Activated naive CD8-positive, alpha-beta T cell treated with anti-CD3 and anti-CD28 coated beads, Interleukin-2, amount 50 U/mL, for 24 hours (primary cell): ENCODE measurements around the gene GPBAR1.

Experiments
- ATAC-seq: fragments of 150-1000 bp; cut with Tn5 transposase; one replicate; pipeline ENCODE4 v1.10.0; 2021
- DNase-seq: peaks from one replicate; pipeline ENCODE4 v3.0.0; 2021
- H3K27ac Mint-ChIP-seq: one replicate; pipeline ENCODE4 v1.8.0; 2021; ENCODE audit warnings: mild to moderate bottlenecking, mixed read lengths
- H3K27me3 Mint-ChIP-seq: one replicate; pipeline ENCODE4 v1.8.0; 2021; ENCODE audit warnings: mixed read lengths
- H3K36me3 Mint-ChIP-seq: one replicate; pipeline ENCODE4 v1.8.0; 2021; ENCODE audit warnings: low read depth, mixed read lengths
- H3K4me1 Mint-ChIP-seq: one replicate; pipeline ENCODE4 v1.8.0; 2021; ENCODE audit warnings: mixed read lengths
- H3K4me3 Mint-ChIP-seq: one replicate; pipeline ENCODE4 v1.8.0; 2021; ENCODE audit warnings: mild to moderate bottlenecking, moderate library complexity, mixed read lengths
- H3K9me3 Mint-ChIP-seq: one replicate; pipeline ENCODE4 v1.8.0; 2021; ENCODE audit warnings: mixed read lengths

GPBAR1 gene

DNA sequence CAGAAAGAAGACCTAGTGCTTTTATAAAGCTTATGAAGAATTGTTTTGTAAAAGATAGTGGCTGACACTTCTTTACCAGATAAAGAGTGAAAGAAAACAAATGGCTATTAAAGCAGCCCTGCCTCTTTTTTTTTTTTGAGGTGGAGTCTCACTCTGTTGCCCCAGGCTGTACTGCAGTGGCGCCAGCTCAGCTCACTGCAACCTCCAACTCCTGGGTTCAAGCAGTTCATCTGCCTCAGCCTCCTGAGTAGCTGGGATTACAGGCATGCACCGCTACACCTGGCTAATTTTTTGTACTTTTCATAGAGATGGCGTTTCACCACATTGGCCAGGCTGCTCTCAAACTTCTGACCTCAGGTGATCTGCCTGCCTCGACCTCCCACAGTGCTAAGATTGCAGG, 31.0 kb upstream of the GPBAR1 start:
- peak overlapping the region; percentile 82 for H3K27ac Mint-ChIP-seq
- no peaks in the 10 kb centered on the region for H3K27me3 Mint-ChIP-seq
- no peak for ATAC-seq
- H3K36me3 Mint-ChIP-seq: peaks cover 89% of the 10 kb centered on the region
- H3K4me1 Mint-ChIP-seq: peaks cover 80% of the 10 kb centered on the region
- no peaks in the 10 kb centered on the region for H3K9me3 Mint-ChIP-seq
- peak overlapping the region; percentile 58 for H3K4me3 Mint-ChIP-seq
- DNase-seq: no peak

DNA sequence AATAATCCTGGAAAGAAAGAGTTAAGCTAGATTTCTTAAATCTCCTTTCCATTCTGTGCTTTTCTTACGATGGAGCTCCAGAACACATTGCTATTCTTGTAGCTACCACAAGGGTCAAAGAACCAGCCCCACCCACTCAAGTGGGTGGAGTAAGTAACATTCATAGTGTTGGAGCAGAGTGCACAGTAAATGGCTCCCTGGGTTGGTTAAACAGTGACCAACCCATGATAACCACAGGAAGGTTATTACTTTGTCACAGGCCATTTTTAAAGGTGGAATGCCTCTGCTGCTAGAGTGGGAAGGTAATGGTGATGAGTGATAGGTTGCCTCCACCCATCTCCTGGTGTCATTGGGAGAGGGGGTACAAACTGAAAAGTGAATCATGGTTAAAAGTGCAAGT, 29.9 kb upstream of the GPBAR1 start:
- H3K27ac Mint-ChIP-seq: peak overlapping the region; percentile 82
- ATAC-seq (peak; percentile 90), DNase-seq (peak; percentile 30)
- no peaks in the 10 kb centered on the region for H3K27me3 Mint-ChIP-seq
- H3K4me3 Mint-ChIP-seq: peak overlapping the region; percentile 58
- H3K9me3 Mint-ChIP-seq: no peaks in the 10 kb centered on the region
- H3K36me3 Mint-ChIP-seq: peaks cover 88% of the 10 kb centered on the region
- H3K4me1 Mint-ChIP-seq: peaks cover 72% of the 10 kb centered on the region

DNA sequence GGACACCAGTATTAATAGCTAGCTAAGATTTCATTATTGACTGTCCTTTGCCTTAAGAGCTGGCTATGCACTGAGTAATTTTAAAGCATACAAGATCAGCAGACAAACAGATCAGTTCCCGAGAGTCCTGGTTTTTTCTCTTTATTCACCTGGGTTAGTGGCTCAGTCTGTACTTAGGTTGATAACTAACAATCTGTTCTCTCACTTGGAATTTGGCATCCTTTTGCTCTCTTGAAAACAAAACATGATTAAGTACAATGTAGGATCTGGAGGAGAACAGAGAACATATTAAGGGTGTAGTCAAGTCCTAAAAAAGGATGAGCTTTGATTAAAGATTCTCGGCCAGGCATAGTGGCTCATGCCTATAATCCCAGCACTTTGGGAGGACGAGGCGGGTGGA, 27.3 kb upstream of the GPBAR1 start:
- H3K4me1 Mint-ChIP-seq: peaks cover 46% of the 10 kb centered on the region
- H3K9me3 Mint-ChIP-seq: no peaks in the 10 kb centered on the region
- DNase-seq (no peak), ATAC-seq (no peak)
- peak overlapping the region; percentile 65 for H3K27ac Mint-ChIP-seq
- peaks cover 78% of the 10 kb centered on the region for H3K36me3 Mint-ChIP-seq
- no peaks in the 10 kb centered on the region for H3K27me3 Mint-ChIP-seq
- H3K4me3 Mint-ChIP-seq: no peak overlapping the region

DNA sequence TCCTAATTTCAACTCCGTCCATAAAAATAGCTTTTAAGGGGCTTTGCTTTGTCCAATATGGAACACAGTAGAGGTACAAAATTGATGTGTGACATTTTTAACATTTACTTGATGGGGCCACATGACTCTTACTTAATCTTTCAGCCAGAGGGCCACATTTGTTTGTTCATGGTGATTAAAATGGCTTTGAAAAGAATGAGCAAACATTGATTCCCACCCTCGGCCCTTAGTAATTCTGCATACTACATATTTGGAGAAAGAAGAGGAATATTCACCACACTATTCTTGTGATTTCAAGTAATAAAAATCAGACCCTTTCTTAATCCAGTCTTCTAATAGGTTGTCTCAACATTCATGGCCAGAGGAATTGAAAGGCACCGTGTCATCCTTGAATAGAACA, 26.3 kb upstream of the GPBAR1 start:
- no peaks in the 10 kb centered on the region for H3K27me3 Mint-ChIP-seq
- ATAC-seq: no peak
- no peak for DNase-seq
- H3K36me3 Mint-ChIP-seq: peaks cover 79% of the 10 kb centered on the region
- H3K9me3 Mint-ChIP-seq: no peaks in the 10 kb centered on the region
- H3K4me1 Mint-ChIP-seq: peaks cover 37% of the 10 kb centered on the region
- H3K4me3 Mint-ChIP-seq: no peak overlapping the region
- H3K27ac Mint-ChIP-seq: peak overlapping the region; percentile 74

DNA sequence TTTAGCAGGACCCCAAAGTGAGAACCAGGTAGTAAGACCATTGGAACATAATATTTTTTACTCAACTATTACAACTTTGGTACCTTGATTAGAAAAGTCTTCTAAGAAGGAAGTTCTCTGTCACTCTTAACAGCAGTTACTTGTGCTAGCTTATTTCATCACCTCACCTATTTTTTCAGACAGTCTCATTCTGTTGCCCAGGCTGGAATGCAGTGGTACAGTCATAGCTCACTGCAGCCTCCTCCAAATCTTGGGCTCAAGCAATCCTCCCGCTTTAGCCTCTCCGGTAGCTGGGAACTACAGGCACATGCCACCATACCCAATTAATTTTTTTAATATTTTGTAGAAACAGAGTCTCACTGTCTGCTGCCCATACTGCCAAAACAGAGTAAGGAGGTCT, 25.8 kb upstream of the GPBAR1 start:
- Mint-ChIP-seq H3K27me3 (no peaks in the 10 kb centered on the region), H3K4me3 (no peak overlapping the region), H3K36me3 (peaks cover 78% of the 10 kb centered on the region), H3K4me1 (peaks cover 32% of the 10 kb centered on the region), H3K27ac (peak overlapping the region; percentile 74), H3K9me3 (no peaks in the 10 kb centered on the region)
- DNase-seq: no peak
- no peak for ATAC-seq

DNA sequence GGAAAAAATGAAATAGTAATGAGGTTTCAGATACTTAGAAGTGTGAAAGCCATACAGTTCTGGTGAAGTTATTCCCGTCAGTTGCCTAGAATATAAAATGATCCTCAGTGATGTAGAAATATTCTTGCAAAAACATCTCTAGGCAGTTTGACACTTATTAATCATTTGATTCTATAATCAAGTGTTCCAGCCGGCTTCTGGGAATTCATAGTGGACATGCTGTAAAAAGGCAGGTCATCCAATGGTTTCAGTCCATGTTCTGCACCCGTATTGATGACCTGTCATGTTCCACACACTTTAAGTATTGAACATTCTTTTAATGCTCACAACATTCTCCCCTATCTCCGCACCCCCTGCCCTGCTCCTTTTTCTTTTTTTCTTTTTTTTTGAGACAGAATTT, 24.0 kb upstream of the GPBAR1 start:
- no peak for ATAC-seq
- Mint-ChIP-seq H3K27ac (no peak overlapping the region), H3K27me3 (no peaks in the 10 kb centered on the region), H3K36me3 (peaks cover 76% of the 10 kb centered on the region), H3K9me3 (no peaks in the 10 kb centered on the region), H3K4me3 (no peak overlapping the region), H3K4me1 (peaks cover 19% of the 10 kb centered on the region)
- no peak for DNase-seq

DNA sequence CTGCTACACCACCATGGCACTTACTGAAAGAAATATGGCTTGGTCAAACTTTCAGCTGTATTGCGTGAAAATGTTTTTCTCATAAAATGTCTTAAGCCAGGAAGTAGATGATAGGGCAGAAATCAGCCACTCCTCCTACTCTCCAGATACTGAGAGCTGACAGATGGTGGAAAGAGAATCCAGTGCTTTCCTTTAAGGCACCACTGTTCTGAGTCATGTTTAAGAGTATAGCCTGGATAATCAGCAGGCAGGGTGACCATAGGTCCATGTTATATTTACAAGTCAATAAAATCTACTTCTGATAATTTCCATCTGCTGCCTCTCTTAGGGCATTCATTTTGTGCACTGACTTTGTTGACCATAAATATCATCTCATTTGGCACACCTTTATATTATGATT, 21.9 kb upstream of the GPBAR1 start:
- H3K4me1 Mint-ChIP-seq: peaks cover 31% of the 10 kb centered on the region
- no peaks in the 10 kb centered on the region for H3K9me3 Mint-ChIP-seq
- H3K27ac Mint-ChIP-seq: peak overlapping the region; percentile 60
- no peaks in the 10 kb centered on the region for H3K27me3 Mint-ChIP-seq
- DNase-seq: no peak
- H3K36me3 Mint-ChIP-seq: peaks cover 73% of the 10 kb centered on the region
- H3K4me3 Mint-ChIP-seq: no peak overlapping the region
- no peak for ATAC-seq

DNA sequence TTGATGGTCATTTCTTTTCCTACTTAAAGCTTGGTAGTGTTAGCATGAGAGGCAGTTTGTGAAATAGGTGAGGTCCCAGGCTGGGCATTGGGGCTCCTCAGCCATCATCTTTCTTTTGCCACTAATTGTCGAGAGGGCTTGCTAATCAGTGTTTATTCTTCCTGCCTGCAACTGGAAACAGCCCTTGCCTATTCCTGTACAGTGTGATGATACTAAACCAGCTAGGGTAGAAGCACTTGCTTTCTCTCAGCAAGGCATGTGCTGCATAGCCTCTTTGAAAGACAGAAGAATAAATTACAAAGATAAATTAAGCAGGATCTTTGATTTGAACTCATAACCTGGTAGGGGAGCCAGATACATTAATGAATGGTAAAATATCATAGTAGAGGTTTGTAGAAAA, 16.6 kb upstream of the GPBAR1 start:
- Mint-ChIP-seq H3K4me1 (peaks cover 41% of the 10 kb centered on the region), H3K27me3 (no peaks in the 10 kb centered on the region), H3K27ac (peak overlapping the region; percentile 73), H3K4me3 (no peak overlapping the region), H3K36me3 (peaks cover 72% of the 10 kb centered on the region), H3K9me3 (no peaks in the 10 kb centered on the region)
- no peak for DNase-seq
- no peak for ATAC-seq

DNA sequence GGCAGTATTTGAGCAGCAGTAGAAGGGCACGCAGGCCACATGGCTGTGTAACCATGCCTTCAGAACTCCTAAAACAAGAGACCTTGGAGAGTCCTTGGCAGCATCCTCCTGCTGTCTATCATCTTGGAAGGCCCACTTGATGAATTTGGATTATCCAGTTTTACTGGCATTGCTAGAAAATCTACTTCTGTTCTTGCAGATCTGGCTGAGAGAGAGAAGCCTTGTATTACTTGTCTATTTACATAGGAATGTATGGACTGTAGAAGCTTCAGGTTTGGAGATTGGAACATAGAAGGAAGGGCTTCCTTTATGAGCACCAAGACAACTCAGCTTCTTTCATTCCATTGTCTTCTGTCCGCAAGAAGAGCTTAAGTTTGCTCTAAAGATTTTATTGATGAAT, 16.1 kb upstream of the GPBAR1 start:
- H3K27me3 Mint-ChIP-seq: no peaks in the 10 kb centered on the region
- peaks cover 41% of the 10 kb centered on the region for H3K4me1 Mint-ChIP-seq
- DNase-seq (no peak), ATAC-seq (no peak)
- H3K27ac Mint-ChIP-seq: peak overlapping the region; percentile 73
- H3K9me3 Mint-ChIP-seq: no peaks in the 10 kb centered on the region
- peaks cover 73% of the 10 kb centered on the region for H3K36me3 Mint-ChIP-seq
- H3K4me3 Mint-ChIP-seq: no peak overlapping the region

DNA sequence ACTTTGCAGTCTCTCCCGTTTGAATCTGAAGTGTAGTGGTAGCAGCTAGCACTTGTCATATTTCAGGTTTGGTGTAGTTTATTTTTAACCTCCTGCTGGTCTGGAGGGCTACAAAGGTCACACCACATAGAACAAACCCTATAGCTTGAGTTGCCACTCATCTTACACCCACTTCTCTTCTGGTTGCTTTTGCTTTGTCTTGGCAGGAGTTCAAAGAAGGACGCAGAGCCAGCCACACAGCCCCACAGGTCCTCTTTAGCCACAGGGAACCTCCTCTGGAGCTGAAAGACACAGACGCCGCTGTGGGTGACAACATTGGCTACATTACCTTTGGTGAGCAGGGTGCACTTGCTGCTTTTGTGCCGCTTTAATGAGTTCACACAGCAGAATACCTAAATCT, 15.6 kb upstream of the GPBAR1 start:
- no peak for DNase-seq
- peaks cover 43% of the 10 kb centered on the region for H3K4me1 Mint-ChIP-seq
- peak; percentile 88 for ATAC-seq

DNA sequence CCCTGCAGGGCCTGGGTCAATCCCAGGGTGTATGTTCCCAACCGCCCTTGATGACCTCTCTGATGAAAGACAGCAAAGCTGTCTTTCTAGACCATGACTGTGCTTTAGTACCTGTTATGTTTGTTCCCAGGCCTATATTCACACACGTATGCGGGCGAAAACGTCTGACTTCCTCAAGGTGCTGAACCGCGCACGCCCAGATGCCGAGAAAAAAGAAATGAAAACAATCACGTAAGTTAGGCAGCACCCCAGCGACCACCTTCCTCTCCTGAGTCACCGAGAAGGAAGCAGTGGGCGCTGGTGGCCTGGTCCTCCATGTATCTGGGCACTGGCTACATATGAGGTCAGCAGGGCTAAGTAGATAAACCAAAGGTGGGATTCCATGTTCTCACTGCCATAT, 11.1 kb upstream of the GPBAR1 start:
- no peaks in the 10 kb centered on the region for H3K27me3 Mint-ChIP-seq
- DNase-seq (no peak), ATAC-seq (no peak)
- peaks cover 26% of the 10 kb centered on the region for H3K4me1 Mint-ChIP-seq
- H3K4me3 Mint-ChIP-seq: no peak overlapping the region
- H3K27ac Mint-ChIP-seq: peak overlapping the region; percentile 73
- H3K9me3 Mint-ChIP-seq: no peaks in the 10 kb centered on the region
- H3K36me3 Mint-ChIP-seq: peaks cover 63% of the 10 kb centered on the region

More for the DNA sequence above, 15.6 kb upstream of the GPBAR1 start:
- H3K9me3 Mint-ChIP-seq: no peaks in the 10 kb centered on the region
- peaks cover 73% of the 10 kb centered on the region for H3K36me3 Mint-ChIP-seq
- peak overlapping the region; percentile 73 for H3K27ac Mint-ChIP-seq
- no peak overlapping the region for H3K4me3 Mint-ChIP-seq
- H3K27me3 Mint-ChIP-seq: no peaks in the 10 kb centered on the region

DNA sequence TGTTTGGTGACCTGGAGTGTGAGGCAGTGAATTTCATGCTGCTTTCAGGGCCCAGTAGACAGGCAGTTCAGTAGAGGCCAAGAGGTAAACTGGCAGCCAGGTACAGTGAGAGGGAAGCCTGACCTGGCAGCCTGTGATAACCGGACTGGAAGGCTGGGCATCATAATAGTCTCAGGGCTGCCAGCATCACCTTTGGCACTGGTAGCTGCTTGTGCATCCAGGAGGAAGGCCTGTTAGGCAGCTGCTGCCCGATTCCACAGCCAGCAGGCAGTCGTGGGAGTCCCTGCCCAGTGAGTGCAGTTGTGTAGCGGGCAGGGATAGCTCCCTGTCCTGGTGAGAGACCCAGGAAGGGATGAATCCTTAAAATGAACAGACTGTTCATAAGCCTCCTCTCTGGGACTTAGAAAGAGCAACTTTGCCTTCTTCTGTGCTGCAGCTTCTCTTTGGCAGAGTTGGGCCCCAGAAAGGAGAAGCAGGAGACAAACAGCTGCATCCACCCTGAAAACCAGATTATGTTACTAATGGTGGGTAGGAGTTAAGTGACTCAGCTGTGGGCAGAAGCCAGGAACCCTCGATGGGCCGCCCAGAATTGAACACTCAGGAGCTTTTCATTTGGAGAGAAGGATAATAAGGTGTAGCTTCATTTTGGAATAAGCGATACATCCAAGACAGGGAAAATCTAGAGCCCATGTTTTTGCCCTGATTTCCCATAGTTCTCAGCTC, 8.1 kb upstream of the GPBAR1 start:
- Mint-ChIP-seq H3K27ac (peak overlapping the region; percentile 27), H3K4me3 (no peak overlapping the region), H3K36me3 (peaks cover 59% of the 10 kb centered on the region), H3K4me1 (peaks cover 41% of the 10 kb centered on the region), H3K9me3 (no peaks in the 10 kb centered on the region), H3K27me3 (no peaks in the 10 kb centered on the region)
- ATAC-seq (peak; percentile 34), DNase-seq (no peak)

DNA sequence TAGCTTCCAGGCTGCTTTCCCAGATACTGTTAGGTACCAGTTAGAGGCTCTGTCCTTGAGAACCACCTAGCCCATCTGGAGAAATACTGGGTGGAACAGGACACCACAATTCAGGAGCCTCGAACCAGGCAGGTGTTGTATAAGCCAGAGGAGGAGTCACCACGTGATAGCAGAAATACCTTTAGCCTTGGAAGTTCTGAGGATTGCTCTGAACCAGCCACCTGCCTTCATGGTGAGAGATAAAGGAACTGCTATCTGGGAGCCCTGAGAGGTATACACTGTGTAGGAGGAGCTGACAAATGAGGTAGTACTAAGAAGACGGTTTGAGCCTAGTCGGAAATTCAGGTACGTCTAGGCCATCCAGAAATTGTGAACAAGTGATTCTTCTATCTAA, 7.6 kb upstream of the GPBAR1 start:
- peak overlapping the region; percentile 27 for H3K27ac Mint-ChIP-seq
- H3K4me3 Mint-ChIP-seq: no peak overlapping the region
- peaks cover 44% of the 10 kb centered on the region for H3K4me1 Mint-ChIP-seq
- ATAC-seq: no peak
- H3K9me3 Mint-ChIP-seq: no peaks in the 10 kb centered on the region
- no peaks in the 10 kb centered on the region for H3K27me3 Mint-ChIP-seq
- DNase-seq: no peak
- H3K36me3 Mint-ChIP-seq: peaks cover 56% of the 10 kb centered on the region

DNA sequence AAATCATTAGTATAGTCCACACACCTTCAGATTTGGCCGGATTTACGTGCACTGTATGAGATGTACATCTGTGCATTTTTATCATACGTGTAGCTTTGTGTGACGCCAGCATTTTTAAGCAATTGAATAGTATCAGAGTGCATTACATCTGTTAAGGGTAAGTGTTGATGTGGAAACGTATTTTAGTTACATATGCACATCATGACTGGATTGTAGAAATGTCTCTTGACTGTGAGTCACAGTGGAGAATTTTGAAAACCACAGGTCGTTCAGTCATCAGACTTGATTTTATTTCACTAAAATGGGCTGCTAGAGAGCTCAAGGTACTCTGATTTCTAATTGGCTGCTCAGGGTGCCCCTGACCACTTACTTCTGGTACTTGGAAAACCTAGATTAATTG, 5.4 kb upstream of the GPBAR1 start:
- H3K4me1 Mint-ChIP-seq: peaks cover 57% of the 10 kb centered on the region
- DNase-seq (no peak), ATAC-seq (peak; percentile 20)
- H3K27ac Mint-ChIP-seq: peak overlapping the region; percentile 65
- no peak overlapping the region for H3K4me3 Mint-ChIP-seq
- no peaks in the 10 kb centered on the region for H3K27me3 Mint-ChIP-seq
- no peaks in the 10 kb centered on the region for H3K9me3 Mint-ChIP-seq
- peaks cover 39% of the 10 kb centered on the region for H3K36me3 Mint-ChIP-seq

DNA sequence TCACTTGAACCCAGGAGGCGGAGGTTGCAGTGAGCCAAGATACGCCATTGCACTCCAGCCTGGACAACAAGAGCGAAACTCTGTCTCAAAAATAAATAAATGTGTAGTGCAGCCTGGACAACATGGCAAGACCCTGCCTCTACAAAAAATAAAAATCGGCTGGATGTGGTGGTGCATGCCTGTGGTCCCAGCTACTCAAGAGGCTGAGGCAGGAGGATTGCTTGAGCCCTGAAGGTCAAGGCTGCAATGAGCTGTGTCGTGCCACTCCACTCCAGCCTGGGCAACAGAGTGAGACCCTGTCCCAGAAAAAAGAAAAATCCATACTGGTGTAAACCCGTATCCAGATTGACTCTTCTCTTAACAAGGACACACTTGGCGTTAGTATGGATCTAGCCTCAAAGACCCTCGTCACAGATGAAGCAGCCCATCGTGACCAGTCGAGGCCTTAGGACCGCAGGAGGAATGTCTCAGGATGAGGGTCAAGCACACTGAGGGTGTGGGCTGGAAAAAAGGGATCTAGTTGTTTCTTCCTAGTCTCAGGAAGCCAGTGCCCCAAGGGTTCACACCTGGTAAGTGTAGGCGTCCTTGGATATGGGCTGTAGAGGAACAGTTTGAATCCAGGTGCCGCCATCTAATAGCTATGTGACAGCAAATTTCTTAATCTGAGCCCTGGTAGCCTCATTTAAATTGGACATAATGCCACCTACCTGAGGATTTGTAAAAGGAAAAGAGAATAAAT, 4.0 kb upstream of the GPBAR1 start:
- DNase-seq: no peak
- no peak overlapping the region for H3K4me3 Mint-ChIP-seq
- H3K9me3 Mint-ChIP-seq: no peaks in the 10 kb centered on the region
- H3K27ac Mint-ChIP-seq: peak overlapping the region; percentile 87
- H3K36me3 Mint-ChIP-seq: peaks cover 27% of the 10 kb centered on the region
- ATAC-seq: no peak
- H3K4me1 Mint-ChIP-seq: peaks cover 55% of the 10 kb centered on the region
- H3K27me3 Mint-ChIP-seq: no peaks in the 10 kb centered on the region
